GM23338 (cell line): ENCODE data around the gene NCKAP5. TPM values are rescaled to one million over a fixed set of nuclear protein-coding genes. Genes with fewer than 3 reads are reported as not detected.

ENCODE experiments used
- ATAC-seq: fragments of 200-7000 bp; cut with Tn5 transposase; 3 replicates; pipeline ENCODE4 v1.9.1; 2020
- DNase-seq: peaks from one replicate; pipeline ENCODE4 v3.0.0-alpha.2; 2015; ENCODE audit warnings: low spot score
- H2AFZ ChIP-seq: fragments of 200-600 bp; sonication (generic); 2 replicates; pipeline ENCODE4 v1.8.0; 2016; ENCODE audit warnings: antibody characterized with exemption, mild to moderate bottlenecking, moderate library complexity
- H3F3A ChIP-seq: fragments of 200-600 bp; sonication (generic); replicated peaks from 2 replicates; pipeline ENCODE4 v1.8.0; 2017; ENCODE audit warnings: antibody characterized with exemption, mixed run types, low read depth
- H3K27ac ChIP-seq: fragments of 200-600 bp; sonication (generic); 2 replicates; pipeline ENCODE4 v1.6.1; 2016; ENCODE audit warnings: low read depth
- H3K27me3 ChIP-seq: fragments of 200-600 bp; sonication (generic); 2 replicates; pipeline ENCODE4 v1.8.0; 2016; ENCODE audit warnings: mild to moderate bottlenecking, mixed run types, moderate library complexity; ENCODE audit not compliant: insufficient read depth
- H3K36me3 ChIP-seq: fragments of 200-600 bp; sonication (generic); 2 replicates; pipeline ENCODE4 v1.8.0; 2016; ENCODE audit warnings: mild to moderate bottlenecking; ENCODE audit not compliant: insufficient read depth
- H3K4me1 ChIP-seq: fragments of 200-600 bp; sonication (generic); 2 replicates; pipeline ENCODE4 v1.8.0; 2016; ENCODE audit warnings: mild to moderate bottlenecking, moderate library complexity; ENCODE audit not compliant: insufficient read depth
- H3K4me2 ChIP-seq: fragments of 200-600 bp; sonication (generic); 2 replicates; pipeline ENCODE4 v1.7.1; 2017; ENCODE audit warnings: mixed run types
- H3K4me3 ChIP-seq: fragments of 200-600 bp; sonication (generic); 2 replicates; pipeline ENCODE4 v1.6.1; 2016; ENCODE audit warnings: mixed run types
- H3K79me2 ChIP-seq: fragments of 200-600 bp; sonication (generic); replicated peaks from 2 replicates; pipeline ENCODE4 v1.8.0; 2017; ENCODE audit warnings: mild to moderate bottlenecking; ENCODE audit not compliant: insufficient read depth
- H3K9me2 ChIP-seq: fragments of 200-600 bp; sonication (generic); 2 replicates; pipeline ENCODE4 v1.8.0; 2017; ENCODE audit not compliant: insufficient read depth
- H4K20me1 ChIP-seq: fragments of 200-600 bp; sonication (generic); replicated peaks from 2 replicates; pipeline ENCODE4 v1.8.0; 2017; ENCODE audit warnings: mild to moderate bottlenecking; ENCODE audit not compliant: insufficient read depth
- H3K27ac Mint-ChIP-seq: 2 replicates; pipeline ENCODE4 v1.8.0; 2020; ENCODE audit warnings: inconsistent platforms, mild to moderate bottlenecking, moderate library complexity, mixed read lengths
- H3K27me3 Mint-ChIP-seq: 3 replicates; pipeline ENCODE4 v1.8.0; 2022; ENCODE audit warnings: low read depth, mild to moderate bottlenecking, moderate library complexity, mixed read lengths, inconsistent platforms; ENCODE audit not compliant: insufficient read depth, poor library complexity
- H3K36me3 Mint-ChIP-seq: 3 replicates; pipeline ENCODE4 v1.8.0; 2021; ENCODE audit warnings: low read depth, mild to moderate bottlenecking, inconsistent platforms, moderate library complexity, mixed read lengths
- H3K4me1 Mint-ChIP-seq: 3 replicates; pipeline ENCODE4 v1.8.0; 2020; ENCODE audit warnings: mild to moderate bottlenecking, inconsistent platforms, mixed read lengths
- H3K4me3 Mint-ChIP-seq: 3 replicates; pipeline ENCODE4 v1.8.0; 2021; ENCODE audit warnings: moderate library complexity, mild to moderate bottlenecking, inconsistent platforms, mixed read lengths
- H3K9me3 Mint-ChIP-seq: 3 replicates; pipeline ENCODE4 v1.8.0; 2020; ENCODE audit warnings: moderate library complexity, mild to moderate bottlenecking, inconsistent platforms, mixed read lengths
- CREB1 ChIP-seq: fragments of 250-450 bp; sonication (Bioruptor Pico); IDR thresholded peaks from 2 replicates; pipeline ENCODE4 v1.5.0; 2020; ENCODE audit warnings: low read depth, mild to moderate bottlenecking, moderate library complexity
- CTCF ChIP-seq, 2 experiments: fragments of 200-600 bp in 1 of 2; sonication (generic) in 1 of 2; conservative IDR thresholded peaks; 2 replicates each; pipeline versions ENCODE4 v1.5.1 to v1.6.1; 2016 to 2017; ENCODE audit warnings: antibody characterized with exemption in 2 of 2, low read depth in 2 of 2, mild to moderate bottlenecking in 2 of 2, moderate library complexity in 1 of 2
- ETS1 ChIP-seq: IDR thresholded peaks from 2 replicates; pipeline ENCODE4 v1.6.1; 2016; ENCODE audit warnings: antibody characterized with exemption
- EZH2 ChIP-seq: fragments of 200-600 bp; sonication (generic); IDR thresholded peaks from one replicate; pipeline ENCODE4 v1.8.0; 2017; ENCODE audit warnings: antibody characterized with exemption, mild to moderate bottlenecking, low read depth; ENCODE audit not compliant: unreplicated experiment
- EZH2phosphoT487 ChIP-seq: fragments of 200-600 bp; sonication (generic); IDR thresholded peaks from one replicate; pipeline ENCODE4 v1.8.1; 2018; ENCODE audit warnings: antibody characterized with exemption; ENCODE audit not compliant: unreplicated experiment
- JUNB ChIP-seq: IDR thresholded peaks from one replicate; pipeline ENCODE4 v1.6.1; 2016; ENCODE audit warnings: antibody characterized with exemption; ENCODE audit not compliant: unreplicated experiment
- NANOG ChIP-seq: IDR thresholded peaks from 2 replicates; pipeline ENCODE4 v1.6.1; 2016; ENCODE audit warnings: antibody characterized with exemption, borderline replicate concordance
- POLR2AphosphoS5 ChIP-seq: IDR thresholded peaks from 2 replicates; pipeline ENCODE4 v1.6.1; 2016; ENCODE audit warnings: antibody characterized with exemption, low read depth
- REST ChIP-seq: IDR thresholded peaks from one replicate; pipeline ENCODE4 v1.6.1; 2018; ENCODE audit warnings: antibody characterized with exemption; ENCODE audit not compliant: unreplicated experiment
- ZNF331 ChIP-seq: fragments of 250-450 bp; sonication (Bioruptor Pico); IDR thresholded peaks from 2 replicates; pipeline ENCODE4 v1.5.0; 2020; ENCODE audit warnings: low read depth, mild to moderate bottlenecking, moderate library complexity
- polyA plus RNA-seq: library from polyadenylated mRNA; unstranded; fragments of >200 nt; fragmentation: Nextera tagmentation; extraction: Ambion mirVana; gene quantifications from 2 replicates; pipeline ENCODE4 v1.2.1, GENCODE V29; 2016
- total RNA-seq: library from RNA; depleted of rRNA; stranded (reverse); fragments of >200 nt; shearing (Covaris generic); gene quantifications from 2 replicates; pipeline ENCODE4 v1.2.3, GENCODE V29; 2014

Gene NCKAP5
- total and polyA plus RNA-seq, 2 experiments from 2014 or later, result 0.34 to 0.73 TPM

- DNase-seq (no peak), ATAC-seq (no peak)
- H3K4me3 ChIP-seq, result no peak overlapping the region
- peaks cover 3% of the 10 kb centered on the region; the same call in 1 of the 3 replicates for H3K9me3 Mint-ChIP-seq
- H3K4me1 Mint-ChIP-seq, result peaks cover 17% of the 10 kb centered on the region
- H2AFZ ChIP-seq, result no peak overlapping the region
- H3K36me3 Mint-ChIP-seq, result no peaks in the 10 kb centered on the region
- peaks cover 34% of the 10 kb centered on the region for H3K9me2 ChIP-seq
- no peaks in the 10 kb centered on the region for H3K36me3 ChIP-seq
- H3F3A ChIP-seq, result no peaks in the 10 kb centered on the region
- H3K4me3 Mint-ChIP-seq, result no peak overlapping the region
- no peaks in the 10 kb centered on the region for H3K27me3 ChIP-seq
- H3K4me2 ChIP-seq, result no peak overlapping the region
- H3K79me2 ChIP-seq, result no peaks in the 10 kb centered on the region
- peaks cover 5% of the 10 kb centered on the region for H3K27me3 Mint-ChIP-seq
- H3K27ac ChIP-seq, result no peak overlapping the region
- peaks cover 14% of the 10 kb centered on the region; the same call in 1 of the 2 replicates for H3K4me1 ChIP-seq
- H4K20me1 ChIP-seq, result no peaks in the 10 kb centered on the region
- H3K27ac Mint-ChIP-seq, result no peak overlapping the region
- TF ChIP-seq EZH2phosphoT487, result no peak
- TF ChIP-seq EZH2, result no peak
- TF ChIP-seq JUNB, result no peak
- TF ChIP-seq CREB1, result no peak
- no peak for TF ChIP-seq NANOG
- no peak for TF ChIP-seq ZNF331 (CRISPR knock-in tag)
- TF ChIP-seq ETS1, result no peak
- TF ChIP-seq REST, result no peak
- TF ChIP-seq POLR2AphosphoS5, result no peak
- no peak for TF ChIP-seq CTCF (conservative IDR thresholded peaks at IDR 0.05; ENCODE audit: low read depth in 2 of 2)
These were observed 934.6 kb downstream of the NCKAP5 start for GRCh38 chr2:132633635-132634034.
